Keratinocyte (primary cell): ENCODE measurements around the gene APOM. TPM values are rescaled to one million over a fixed set of nuclear protein-coding genes. Genes with fewer than 3 reads are reported as not detected.

Experiments used
- DNase-seq: peaks from one replicate; pipeline ENCODE4 v3.0.0-alpha.2; 2011; ENCODE audit warnings: low read depth, missing footprints, low spot score
- FAIRE-seq: peaks from 2 replicates; lab custom pipeline; 2011; peaks lifted over from hg19 to GRCh38; lab: Jason Lieb, UNC
- H2AFZ ChIP-seq: 2 replicates; pipeline ENCODE4 v1.6.0; 2012; ENCODE audit warnings: low read length, control low read depth, inconsistent platforms; ENCODE audit not compliant: control insufficient read depth
- H3K27ac ChIP-seq: 2 replicates; pipeline ENCODE4 v1.5.1; 2011; ENCODE audit warnings: low read length; ENCODE audit not compliant: control insufficient read depth, insufficient read depth
- H3K27me3 ChIP-seq: 3 replicates; pipeline ENCODE4 v1.6.0; 2011; ENCODE audit warnings: low read length; ENCODE audit not compliant: control insufficient read depth, insufficient read depth; ENCODE audit errors: extremely low read depth
- H3K36me3 ChIP-seq, 2 experiments: 2 replicates in 1 of 2; 3 replicates in 1 of 2; pipeline ENCODE4 v1.5.1; 2011; ENCODE audit warnings: low read length in 2 of 2, mild to moderate bottlenecking in 1 of 2; ENCODE audit not compliant: control insufficient read depth in 2 of 2, insufficient read depth in 2 of 2; ENCODE audit errors: extremely low read depth in 1 of 2
- H3K4me1 ChIP-seq: 3 replicates; pipeline ENCODE4 v1.5.1; 2011; ENCODE audit warnings: low read length; ENCODE audit not compliant: control insufficient read depth, insufficient read depth; ENCODE audit errors: extremely low read depth
- H3K4me2 ChIP-seq: 3 replicates; pipeline ENCODE4 v1.6.0; 2011; ENCODE audit warnings: low read depth, low read length; ENCODE audit not compliant: control insufficient read depth, insufficient read depth; ENCODE audit errors: extremely low read depth
- H3K4me3 ChIP-seq, 3 experiments: fragments of 200-600 bp in 1 of 3; sonication (generic) in 1 of 3; 2 replicates in 2 of 3; 3 replicates in 1 of 3; pipeline ENCODE4 v1.5.1; 2011 to 2016; ENCODE audit warnings: low read length in 3 of 3, mild to moderate bottlenecking in 3 of 3, control low read depth in 2 of 3, inconsistent platforms in 1 of 3, low read depth in 1 of 3, mixed read lengths in 1 of 3, mixed run types in 1 of 3, moderate library complexity in 1 of 3; ENCODE audit not compliant: control insufficient read depth in 2 of 3, insufficient read depth in 2 of 3; ENCODE audit errors: extremely low read depth in 1 of 3
- H3K79me2 ChIP-seq: 2 replicates; pipeline ENCODE4 v1.6.0; 2012; ENCODE audit warnings: low read length; ENCODE audit not compliant: control insufficient read depth, insufficient read depth
- H3K9ac ChIP-seq: 3 replicates; pipeline ENCODE4 v1.6.0; 2011; ENCODE audit warnings: low read length; ENCODE audit not compliant: control insufficient read depth, insufficient read depth; ENCODE audit errors: extremely low read depth
- H3K9me1 ChIP-seq: 3 replicates; pipeline ENCODE4 v1.6.0; 2011; ENCODE audit warnings: low read length; ENCODE audit not compliant: control insufficient read depth, insufficient read depth; ENCODE audit errors: extremely low read depth
- H3K9me3 ChIP-seq: 2 replicates; pipeline ENCODE4 v1.5.1; 2012; ENCODE audit warnings: low read depth, low read length; ENCODE audit not compliant: control insufficient read depth
- H4K20me1 ChIP-seq: 3 replicates; pipeline ENCODE4 v1.6.0; 2011; ENCODE audit warnings: low read length; ENCODE audit not compliant: control insufficient read depth, insufficient read depth; ENCODE audit errors: extremely low read depth
- EZH2 ChIP-seq: IDR thresholded peaks from one replicate; pipeline ENCODE4 v1.6.1; 2012; ENCODE audit warnings: inconsistent platforms, mild to moderate bottlenecking, low read length, moderate library complexity
- dilution Hi-C: fragments of 300-500 bp; cut with MboI; formaldehyde crosslinking; loops from one replicate; pipeline ENCODE4 v1.7.0; 2020; ENCODE audit warnings: low sequenced_read_pairs; ENCODE audit not compliant: extremely low pct_ligation_motif_present
- polyA plus RNA-seq, 5 experiments: library from polyadenylated mRNA; depleted of rRNA in 3 of 5; stranded (reverse) in 3 of 5; stranded (forward) in 1 of 5; unstranded in 1 of 5; fragments of >200 nt; gene quantifications; 1 replicate in 1 of 5; 2 replicates in 3 of 5; 3 replicates in 1 of 5; pipeline versions ENCODE4 v1.2.1 to v1.2.3, GENCODE V29; 2011 to 2012; ENCODE audit warnings: missing spikeins in 2 of 5, low read depth in 1 of 5, low replicate concordance in 1 of 5
- TF ChIP-seq, protein P1 (sequence below), 3 experiments: IDR thresholded peaks in 1 of 3; conservative IDR thresholded peaks in 1 of 3; optimal IDR thresholded peaks in 1 of 3; 2 replicates in 2 of 3; 3 replicates in 1 of 3; pipeline versions ENCODE3 to v1.5.1; 2011; ENCODE audit warnings: low read length in 3 of 3, mild to moderate bottlenecking in 3 of 3, moderate library complexity in 2 of 3, control low read depth in 1 of 3, inconsistent platforms in 1 of 3; ENCODE audit not compliant: insufficient read depth in 2 of 3; ENCODE audit errors: extremely low read depth in 1 of 3

Gene APOM
- polyA plus RNA-seq, 1 donor (not counting 4 experiments of a cell fraction or from before 2014, with no cell fraction given), result 1.4 TPM

- no peak for FAIRE-seq
- TF ChIP-seq EZH2, result no peak
- TF ChIP-seq, protein P1, sequence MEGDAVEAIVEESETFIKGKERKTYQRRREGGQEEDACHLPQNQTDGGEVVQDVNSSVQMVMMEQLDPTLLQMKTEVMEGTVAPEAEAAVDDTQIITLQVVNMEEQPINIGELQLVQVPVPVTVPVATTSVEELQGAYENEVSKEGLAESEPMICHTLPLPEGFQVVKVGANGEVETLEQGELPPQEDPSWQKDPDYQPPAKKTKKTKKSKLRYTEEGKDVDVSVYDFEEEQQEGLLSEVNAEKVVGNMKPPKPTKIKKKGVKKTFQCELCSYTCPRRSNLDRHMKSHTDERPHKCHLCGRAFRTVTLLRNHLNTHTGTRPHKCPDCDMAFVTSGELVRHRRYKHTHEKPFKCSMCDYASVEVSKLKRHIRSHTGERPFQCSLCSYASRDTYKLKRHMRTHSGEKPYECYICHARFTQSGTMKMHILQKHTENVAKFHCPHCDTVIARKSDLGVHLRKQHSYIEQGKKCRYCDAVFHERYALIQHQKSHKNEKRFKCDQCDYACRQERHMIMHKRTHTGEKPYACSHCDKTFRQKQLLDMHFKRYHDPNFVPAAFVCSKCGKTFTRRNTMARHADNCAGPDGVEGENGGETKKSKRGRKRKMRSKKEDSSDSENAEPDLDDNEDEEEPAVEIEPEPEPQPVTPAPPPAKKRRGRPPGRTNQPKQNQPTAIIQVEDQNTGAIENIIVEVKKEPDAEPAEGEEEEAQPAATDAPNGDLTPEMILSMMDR (optimal IDR thresholded peaks at IDR 0.05 in 1 of 3, IDR thresholded peaks at IDR 0.05 in 1 of 3, conservative IDR thresholded peaks at IDR 0.05 in 1 of 3; ENCODE audit: extremely low read depth in 1 of 3, insufficient read depth in 2 of 3, low read length in 3 of 3), result no peak
- H3K9ac ChIP-seq, result no peak overlapping the region
Measured at GRCh38 chr6:31661262-31662123, 5.8 kb downstream of the APOM start.

GRCh38 chr6:31662124-31662723, 6.5 kb downstream of the APOM start:
- no peak overlapping the region for H3K27ac ChIP-seq
- peaks cover 42% of the 10 kb centered on the region for H3K79me2 ChIP-seq
- H3K4me1 ChIP-seq, result peaks cover 47% of the 10 kb centered on the region
- peaks cover 7 to 11% of the 10 kb centered on the region in 2 experiments for H3K36me3 ChIP-seq
- DNase-seq (no peak), FAIRE-seq (no peak)
- H4K20me1 ChIP-seq, result no peaks in the 10 kb centered on the region
- H2AFZ ChIP-seq, result no peak overlapping the region
- H3K9me1 ChIP-seq, result no peaks in the 10 kb centered on the region
- dilution Hi-C loops, result no loop called here
- TF ChIP-seq EZH2, result no peak
- TF ChIP-seq, protein P1 (optimal IDR thresholded peaks at IDR 0.05 in 1 of 3, IDR thresholded peaks at IDR 0.05 in 1 of 3, conservative IDR thresholded peaks at IDR 0.05 in 1 of 3; ENCODE audit: extremely low read depth in 1 of 3, insufficient read depth in 2 of 3, low read length in 3 of 3), result no peak
- H3K27me3 ChIP-seq, result no peaks in the 10 kb centered on the region
- no peak overlapping the region for H3K4me3 ChIP-seq
- H3K4me2 ChIP-seq, result no peak overlapping the region
- H3K9me3 ChIP-seq, result no peaks in the 10 kb centered on the region
- H3K9ac ChIP-seq, result no peak overlapping the region

More at GRCh38 chr6:31661262-31662123, 5.8 kb downstream of the APOM start:
- Histone ChIP-seq H3K79me2 (peaks cover 36% of the 10 kb centered on the region), H3K9me3 (no peaks in the 10 kb centered on the region), H4K20me1 (no peaks in the 10 kb centered on the region), H2AFZ (no peak overlapping the region), H3K27ac (peak overlapping the region; percentile 77), H3K9me1 (no peaks in the 10 kb centered on the region), H3K4me3 (peak overlapping the region in 1 of 3 experiments; percentile 89), H3K4me2 (peak overlapping the region; percentile 96), H3K4me1 (peaks cover 42% of the 10 kb centered on the region), H3K36me3 (peaks cover 8% of the 10 kb centered on the region in 2 experiments), H3K27me3 (no peaks in the 10 kb centered on the region)
- dilution Hi-C loops, result no loop called here
- DNase-seq, result no peak
